GM18502 (cell line): Measurements from ENCODE around the gene SPG11.
"Not testable (repeated sequence)": the region's sequence is repeated elsewhere in the genome, so short reads cannot be mapped to it uniquely, and the experiment has no call there.

ENCODE experiments used
- ATAC-seq: cut with Tn5 transposase; IDR thresholded peaks from one replicate; pipeline ENCODE4 v1.9.1; 2021; ENCODE audit warnings: mild to moderate bottlenecking; ENCODE audit not compliant: unreplicated experiment, poor library complexity

The SPG11 gene

GRCh38 chr15:44570361-44570760 is 93.1 kb downstream of the SPG11 start:
- ATAC-seq, result no peak

GRCh38 chr15:44569316-44569715 is 94.1 kb downstream of the SPG11 start:
- ATAC-seq, result no peak

- no peak for ATAC-seq
Measured at GRCh38 chr15:44568338-44568737, 95.1 kb downstream of the SPG11 start.

GRCh38 chr15:44566155-44566540 is 97.3 kb downstream of the SPG11 start:
- no peak for ATAC-seq

GRCh38 chr15:44565387-44566154 is 97.9 kb downstream of the SPG11 start:
- no peak for ATAC-seq

GRCh38 chr15:44560926-44561325 is 102.5 kb downstream of the SPG11 start:
- ATAC-seq, result not testable (repeated sequence)

- ATAC-seq, result no peak
Measured at GRCh38 chr15:44554934-44555723, 108.3 kb downstream of the SPG11 start.

- ATAC-seq, result no peak
Measured at GRCh38 chr15:44550734-44551133, 112.7 kb downstream of the SPG11 start.

- no peak for ATAC-seq
Measured at GRCh38 chr15:44550256-44550655, 113.2 kb downstream of the SPG11 start.

- ATAC-seq, result not testable (repeated sequence)
Measured at GRCh38 chr15:44549152-44549551, 114.3 kb downstream of the SPG11 start.

GRCh38 chr15:44545913-44546802 is 117.3 kb downstream of the SPG11 start:
- peak; percentile 81 for ATAC-seq

- ATAC-seq, result not testable (repeated sequence)
Measured at GRCh38 chr15:44544745-44545144, 118.7 kb downstream of the SPG11 start.

- ATAC-seq, result no peak
Measured at GRCh38 chr15:44542596-44542995, 120.9 kb downstream of the SPG11 start.

GRCh38 chr15:44541282-44541958 is 122.0 kb downstream of the SPG11 start:
- ATAC-seq, result no peak

- ATAC-seq, result no peak
Measured at GRCh38 chr15:44537735-44538240, 125.7 kb downstream of the SPG11 start.

GRCh38 chr15:44536962-44537734 is 126.3 kb downstream of the SPG11 start, which contains the start of gene EIF3J:
Gene EIF3J, plus strand, starts transcription at chr15:44537147. Its CDS starts 48 bp downstream, at chr15:44537195.
- ATAC-seq, result peak; percentile 90

GRCh38 chr15:44536302-44536961 is 127.0 kb downstream of the SPG11 start:
- ATAC-seq, result peak; percentile 57

GRCh38 chr15:44535523-44536301 is 127.8 kb downstream of the SPG11 start:
- peak; percentile 10 for ATAC-seq
